Activated T-cell treated with anti-CD3 and anti-CD28 coated beads for 1 hour (primary cell): ENCODE measurements around the gene CERS3.
"Not testable (repeated sequence)": the region's sequence is repeated elsewhere in the genome, so short reads cannot be mapped to it uniquely, and the experiment has no call there.

Experiments
- DNase-seq: peaks from one replicate; pipeline ENCODE4 v3.0.0-alpha.2; 2020; ENCODE audit warnings: low read depth

CERS3 gene

GRCh38 chr15:100464888-100465287 lies 63.9 kb downstream of the CERS3 start:
- DNase-seq = no peak

- DNase-seq = no peak
Observed at GRCh38 chr15:100464256-100464655, 64.5 kb downstream of the CERS3 start.

GRCh38 chr15:100463515-100463914 lies 65.2 kb downstream of the CERS3 start:
- DNase-seq = no peak

GRCh38 chr15:100461049-100461448 lies 67.7 kb downstream of the CERS3 start:
- no peak for DNase-seq

- no peak for DNase-seq
Observed at GRCh38 chr15:100457201-100457600, 71.5 kb downstream of the CERS3 start.

GRCh38 chr15:100454148-100454547 lies 74.6 kb downstream of the CERS3 start:
- no peak for DNase-seq

GRCh38 chr15:100448481-100448880 lies 80.3 kb downstream of the CERS3 start:
- no peak for DNase-seq

GRCh38 chr15:100441063-100441462 lies 87.7 kb downstream of the CERS3 start:
- not testable (repeated sequence) for DNase-seq

- no peak for DNase-seq
Observed at GRCh38 chr15:100439514-100439913, 89.2 kb downstream of the CERS3 start.

GRCh38 chr15:100438570-100438969 lies 90.2 kb downstream of the CERS3 start:
- peak; percentile 18 for DNase-seq

GRCh38 chr15:100437261-100437660 lies 91.5 kb downstream of the CERS3 start:
- no peak for DNase-seq

- DNase-seq = no peak
Observed at GRCh38 chr15:100434561-100434960, 94.2 kb downstream of the CERS3 start.

- DNase-seq = no peak
Observed at GRCh38 chr15:100434038-100434437, 94.7 kb downstream of the CERS3 start.

GRCh38 chr15:100433304-100433703 lies 95.4 kb downstream of the CERS3 start:
- DNase-seq = no peak

GRCh38 chr15:100430411-100430810 lies 98.3 kb downstream of the CERS3 start:
- DNase-seq = no peak

- DNase-seq = no peak
Observed at GRCh38 chr15:100429116-100429728, 99.5 kb downstream of the CERS3 start.

- no peak for DNase-seq
Observed at GRCh38 chr15:100426937-100427336, 101.8 kb downstream of the CERS3 start.

- no peak for DNase-seq
Observed at GRCh38 chr15:100405179-100405578, 123.6 kb downstream of the CERS3 start.

GRCh38 chr15:100400996-100401395 lies 127.8 kb downstream of the CERS3 start:
- no peak for DNase-seq

- DNase-seq = no peak
Observed at GRCh38 chr15:100394736-100395440, 133.9 kb downstream of the CERS3 start.

- DNase-seq = no peak
Observed at GRCh38 chr15:100393008-100393407, 135.7 kb downstream of the CERS3 start.

GRCh38 chr15:100385300-100386050 lies 143.3 kb downstream of the CERS3 start:
- no peak for DNase-seq

- DNase-seq = no peak
Observed at GRCh38 chr15:100384108-100384410, 144.7 kb downstream of the CERS3 start.
